Measurements from ENCODE around the gene CYFIP1.

CYFIP1 gene

DNA sequence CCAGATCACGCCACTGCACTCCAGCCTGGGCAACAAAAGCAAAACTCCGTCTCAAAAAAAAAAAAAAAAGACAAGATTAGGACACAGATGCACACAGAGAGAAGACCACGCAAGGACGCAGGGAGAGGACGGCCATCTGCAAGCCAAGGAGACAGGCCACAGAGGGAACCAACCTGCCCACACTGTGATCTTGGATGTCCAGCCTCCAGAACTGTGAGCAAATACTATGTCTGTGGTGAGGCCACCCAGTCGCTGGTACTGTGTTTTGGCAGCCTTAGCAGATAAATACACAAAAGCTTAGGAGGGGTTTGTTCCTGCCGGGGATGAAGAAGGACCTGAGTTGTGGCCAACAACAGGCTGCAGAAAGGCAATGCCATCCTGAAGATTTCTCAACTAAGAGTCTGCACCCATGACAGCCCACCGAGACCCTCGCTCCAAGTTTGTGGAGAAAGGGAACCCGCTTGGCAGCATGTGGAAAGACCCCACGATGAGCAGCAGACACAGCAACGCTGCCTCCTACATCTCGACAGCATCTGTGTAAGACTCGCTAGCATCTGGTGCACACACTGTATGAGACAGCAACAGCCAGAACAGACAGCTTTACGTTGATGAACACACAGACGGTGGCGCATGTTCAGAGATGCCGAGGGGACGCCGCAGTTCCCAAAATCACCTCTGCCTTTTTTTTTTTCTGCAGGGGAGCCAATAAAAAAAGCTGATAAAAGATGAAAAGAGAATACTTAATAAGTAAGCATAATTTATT lies 13.7 kb downstream of the CYFIP1 start:
- TF ChIP-seq, protein P1, sequence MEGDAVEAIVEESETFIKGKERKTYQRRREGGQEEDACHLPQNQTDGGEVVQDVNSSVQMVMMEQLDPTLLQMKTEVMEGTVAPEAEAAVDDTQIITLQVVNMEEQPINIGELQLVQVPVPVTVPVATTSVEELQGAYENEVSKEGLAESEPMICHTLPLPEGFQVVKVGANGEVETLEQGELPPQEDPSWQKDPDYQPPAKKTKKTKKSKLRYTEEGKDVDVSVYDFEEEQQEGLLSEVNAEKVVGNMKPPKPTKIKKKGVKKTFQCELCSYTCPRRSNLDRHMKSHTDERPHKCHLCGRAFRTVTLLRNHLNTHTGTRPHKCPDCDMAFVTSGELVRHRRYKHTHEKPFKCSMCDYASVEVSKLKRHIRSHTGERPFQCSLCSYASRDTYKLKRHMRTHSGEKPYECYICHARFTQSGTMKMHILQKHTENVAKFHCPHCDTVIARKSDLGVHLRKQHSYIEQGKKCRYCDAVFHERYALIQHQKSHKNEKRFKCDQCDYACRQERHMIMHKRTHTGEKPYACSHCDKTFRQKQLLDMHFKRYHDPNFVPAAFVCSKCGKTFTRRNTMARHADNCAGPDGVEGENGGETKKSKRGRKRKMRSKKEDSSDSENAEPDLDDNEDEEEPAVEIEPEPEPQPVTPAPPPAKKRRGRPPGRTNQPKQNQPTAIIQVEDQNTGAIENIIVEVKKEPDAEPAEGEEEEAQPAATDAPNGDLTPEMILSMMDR (IDR thresholded peaks at IDR 0.05; ENCODE audit: insufficient read depth, low read length, poor library complexity, severe bottlenecking) = no peak
- no peak for TF ChIP-seq EZH2phosphoT487 (conservative IDR thresholded peaks at IDR 0.05; ENCODE audit: low read length)
- Histone ChIP-seq H4K20me1 (ENCODE audit: low read depth, low read length) (no peaks in the 10 kb centered on the region), H3K27ac (ENCODE audit: low read depth, low read length) (no peak overlapping the region), H3K4me3 (ENCODE audit: insufficient read depth, low read length, poor library complexity, severe bottlenecking) (no peak overlapping the region), H3K36me3 (ENCODE audit: low read length) (no peaks in the 10 kb centered on the region), H2AFZ (ENCODE audit: low read depth, low read length, severe bottlenecking) (no peak overlapping the region), H3K79me2 (ENCODE audit: insufficient read depth, low read length) (no peaks in the 10 kb centered on the region), H3K9me2 (replicated peaks; ENCODE audit: insufficient read depth, low read length) (no peaks in the 10 kb centered on the region), H3K4me2 (ENCODE audit: low read depth, low read length, poor library complexity, severe bottlenecking) (no peak overlapping the region), H3K9me3 (ENCODE audit: insufficient read depth, low read length) (no peaks in the 10 kb centered on the region), H3F3A (ENCODE audit: insufficient read depth) (no peaks in the 10 kb centered on the region), H3K27me3 (ENCODE audit: low read length) (no peaks in the 10 kb centered on the region), H3K9ac (ENCODE audit: low read length) (no peak overlapping the region)

DNA sequence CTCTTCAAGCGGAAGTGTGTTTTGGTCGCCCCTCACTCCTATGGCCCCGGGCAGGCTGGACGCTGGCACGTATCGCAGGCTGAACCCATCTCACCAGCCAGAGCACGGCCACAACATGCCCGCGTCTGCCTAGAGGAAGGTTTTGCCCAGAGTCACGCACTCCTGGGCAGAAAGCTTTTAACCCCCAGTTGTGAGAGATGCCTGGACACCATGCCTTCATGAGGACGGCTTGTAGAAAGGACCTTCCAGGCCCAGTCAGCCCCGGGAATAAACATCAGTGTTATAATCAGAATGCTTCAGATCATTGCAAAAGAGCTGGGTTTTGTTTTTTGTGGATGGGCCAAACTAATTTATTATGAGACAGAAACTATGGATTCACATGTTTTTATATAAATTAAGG lies 16.5 kb downstream of the CYFIP1 start:
- Histone ChIP-seq H3K79me2 (ENCODE audit: insufficient read depth, low read length) (no peaks in the 10 kb centered on the region), H3K4me3 (ENCODE audit: insufficient read depth, low read length, poor library complexity, severe bottlenecking) (no peak overlapping the region), H3F3A (ENCODE audit: insufficient read depth) (no peaks in the 10 kb centered on the region), H3K9me3 (ENCODE audit: insufficient read depth, low read length) (no peaks in the 10 kb centered on the region), H4K20me1 (ENCODE audit: low read depth, low read length) (no peaks in the 10 kb centered on the region), H3K27me3 (ENCODE audit: low read length) (no peaks in the 10 kb centered on the region), H3K36me3 (ENCODE audit: low read length) (no peaks in the 10 kb centered on the region), H3K9me2 (replicated peaks; ENCODE audit: insufficient read depth, low read length) (no peaks in the 10 kb centered on the region), H3K9ac (ENCODE audit: low read length) (no peak overlapping the region), H3K4me2 (ENCODE audit: low read depth, low read length, poor library complexity, severe bottlenecking) (no peak overlapping the region), H2AFZ (ENCODE audit: low read depth, low read length, severe bottlenecking) (no peak overlapping the region), H3K27ac (ENCODE audit: low read depth, low read length) (no peak overlapping the region)
- no peak for TF ChIP-seq EZH2phosphoT487 (conservative IDR thresholded peaks at IDR 0.05; ENCODE audit: low read length)
- TF ChIP-seq, protein P1 (IDR thresholded peaks at IDR 0.05; ENCODE audit: insufficient read depth, low read length, poor library complexity, severe bottlenecking) = no peak

DNA sequence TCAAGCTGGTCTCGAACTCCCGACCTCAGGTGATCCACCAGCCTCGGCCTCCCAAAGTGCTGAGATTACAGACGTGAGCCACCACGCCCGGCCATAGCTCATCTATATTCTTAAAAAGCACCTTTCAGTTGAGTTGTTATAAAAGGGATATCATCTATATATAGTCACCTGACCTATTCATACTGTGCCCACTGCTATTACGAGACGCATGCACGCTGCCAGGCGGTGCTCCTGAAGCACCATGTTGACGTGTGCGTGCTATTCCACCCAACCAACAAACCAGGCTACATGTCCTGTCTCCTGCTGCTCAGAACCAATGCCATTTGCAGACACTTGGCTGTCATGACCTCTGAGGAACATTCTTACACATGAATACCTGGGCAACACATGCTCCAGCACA lies 17.6 kb downstream of the CYFIP1 start:
- no peak overlapping the region for H3K9ac ChIP-seq (ENCODE audit: low read length)
- H4K20me1 ChIP-seq (ENCODE audit: low read depth, low read length) = no peaks in the 10 kb centered on the region
- H3K27ac ChIP-seq (ENCODE audit: low read depth, low read length) = no peak overlapping the region
- H2AFZ ChIP-seq (ENCODE audit: low read depth, low read length, severe bottlenecking) = no peak overlapping the region
- no peaks in the 10 kb centered on the region for H3K9me3 ChIP-seq (ENCODE audit: insufficient read depth, low read length)
- H3K36me3 ChIP-seq (ENCODE audit: low read length) = no peaks in the 10 kb centered on the region
- no peaks in the 10 kb centered on the region for H3K9me2 ChIP-seq (replicated peaks; ENCODE audit: insufficient read depth, low read length)
- H3K79me2 ChIP-seq (ENCODE audit: insufficient read depth, low read length) = no peaks in the 10 kb centered on the region
- no peaks in the 10 kb centered on the region for H3K27me3 ChIP-seq (ENCODE audit: low read length)
- no peak overlapping the region for H3K4me3 ChIP-seq (ENCODE audit: insufficient read depth, low read length, poor library complexity, severe bottlenecking)
- TF ChIP-seq, protein P1 (IDR thresholded peaks at IDR 0.05; ENCODE audit: insufficient read depth, low read length, poor library complexity, severe bottlenecking) = no peak
- TF ChIP-seq EZH2phosphoT487 (conservative IDR thresholded peaks at IDR 0.05; ENCODE audit: low read length) = no peak
- H3K4me2 ChIP-seq (ENCODE audit: low read depth, low read length, poor library complexity, severe bottlenecking) = no peak overlapping the region
- no peaks in the 10 kb centered on the region for H3F3A ChIP-seq (ENCODE audit: insufficient read depth)

Measured in SU-DHL-6 (cell line).